ENCODE measurements around the gene NUP188. TPM values are rescaled to one million over a fixed set of nuclear protein-coding genes. Genes with fewer than 3 reads are reported as not detected.

Gene NUP188
- total and polyA plus RNA-seq, 2 donors (not counting 3 experiments of a cell fraction or from before 2014, with no cell fraction given), result 62.7 to 66.2 TPM

GRCh38 chr9:128913048-128913900 lies 34.2 kb upstream of the NUP188 start:
- dilution Hi-C loops (cut with MboI; ENCODE audit: extremely low pct_ligation_motif_present, low sequenced_read_pairs), result no loop called here
- CTCF ChIA-PET, result interaction anchor here (1.0 to 1.3 kb wide), 3 partner anchors 14 to 27 kb away, joined by 4 to 6 read pairs (median 5); no protein-coding TSS in a partner anchor
- H2AFZ ChIP-seq (ENCODE audit: low read depth, low read length), result no peak overlapping the region
- POLR2A ChIA-PET, result interaction anchor here (0.6 to 1.7 kb wide), 4 partner anchors 21 to 35 kb away, joined by 3 to 8 read pairs (median 6); no protein-coding TSS in a partner anchor
- no peaks in the 10 kb centered on the region for H3K27me3 ChIP-seq (ENCODE audit: control insufficient read depth in 2 of 2, insufficient read depth in 2 of 2, low read length in 2 of 2)
- peaks cover 69% of the 10 kb centered on the region for H3K4me1 ChIP-seq (ENCODE audit: control insufficient read depth, extremely low read depth, insufficient read depth, low read length)
- peaks cover 67% of the 10 kb centered on the region for H3K79me2 ChIP-seq (ENCODE audit: control insufficient read depth, insufficient read depth, low read length)
- H3K4me2 ChIP-seq (ENCODE audit: insufficient read depth, low read length), result peak overlapping the region; percentile 54
- H3K9me3 ChIP-seq (replicated peaks; ENCODE audit: control insufficient read depth, insufficient read depth, low read length), result no peaks in the 10 kb centered on the region
- no peaks in the 10 kb centered on the region for H3K9me1 ChIP-seq (replicated peaks; ENCODE audit: control insufficient read depth, extremely low read depth, insufficient read depth, low read length)
- peak overlapping the region; percentile 39 for H3K9ac ChIP-seq (replicated peaks; ENCODE audit: extremely low read depth, insufficient read depth, low read length)
- peaks cover 17 to 38% of the 10 kb centered on the region in 2 experiments for H3K36me3 ChIP-seq (ENCODE audit: control insufficient read depth in 2 of 2, extremely low read depth in 1 of 2, insufficient read depth in 2 of 2, low read length in 2 of 2)
- intact Hi-C loops (cut with micrococcal nuclease), result no loop called here
- H3K4me3 ChIP-seq (replicated peaks in 1 of 3; ENCODE audit: insufficient read depth in 1 of 3, low read depth in 1 of 3, low read length in 3 of 3), result peak overlapping the region in 1 of 3 experiments; percentile 10
- H3K27ac ChIP-seq (ENCODE audit: insufficient read depth, low read depth, low read length), result peak overlapping the region; percentile 94
- no peaks in the 10 kb centered on the region for H4K20me1 ChIP-seq (replicated peaks; ENCODE audit: control insufficient read depth, extremely low read depth, insufficient read depth, low read length)
- DNase-seq (ENCODE audit: low read depth, low spot score) (no peak), FAIRE-seq (peak; percentile 72)
- TF ChIP-seq CTCF (IDR thresholded peaks at IDR 0.05; ENCODE audit: extremely low read depth in 1 of 2, insufficient read depth in 1 of 2, low read depth in 1 of 2, low read length in 2 of 2) (no peak), POLR2A (IDR thresholded peaks at IDR 0.05; ENCODE audit: low read depth, low read length) (peak; percentile 32), POLR2AphosphoS5 (IDR thresholded peaks at IDR 0.05; ENCODE audit: insufficient read depth, low read depth, low read length) (peak; percentile 13)
- BruUV-seq (replicated peaks), result no TSS peak

Measured in endothelial cell of umbilical vein (primary cell).